Prostate gland (tissue), 2 donors: ENCODE measurements around the gene PFKP. TPM values are rescaled to one million over a fixed set of nuclear protein-coding genes. Genes with fewer than 3 reads are reported as not detected.

Experiments
- DNase-seq: peaks from one replicate; pipeline ENCODE4 v3.0.0-alpha.2; 2019; ENCODE audit warnings: low spot score
- H3K27ac ChIP-seq, 2 donors: fragments of 200-600 bp; sonication (generic); 2 replicates each; pipeline ENCODE4 v1.5.1; 2017 to 2019
- H3K27me3 ChIP-seq: fragments of 200-600 bp; sonication (generic); replicated peaks from 2 replicates; pipeline ENCODE4 v1.5.1; 2019; ENCODE audit not compliant: insufficient read depth
- H3K36me3 ChIP-seq, 2 donors: fragments of 200-600 bp; sonication (generic); 1 replicate in 1 of 2; 2 replicates in 1 of 2; pipeline versions ENCODE4 v1.5.1 to v1.8.1; 2017 to 2019
- H3K4me1 ChIP-seq: fragments of 200-600 bp; sonication (generic); replicated peaks from 2 replicates; pipeline ENCODE4 v1.5.1; 2019
- H3K4me3 ChIP-seq, 2 donors: fragments of 200-600 bp; sonication (generic); 2 replicates each; pipeline ENCODE4 v1.5.1; 2017 to 2019
- H3K9me3 ChIP-seq: fragments of 200-600 bp; sonication (generic); 2 replicates; pipeline ENCODE4 v1.5.1; 2017
- POLR2A ChIP-seq: fragments of 450-650 bp; IDR thresholded peaks from one replicate; pipeline ENCODE4 v1.6.1; 2016; ENCODE audit warnings: antibody characterized with exemption, mild to moderate bottlenecking
- POLR2AphosphoS5 ChIP-seq: sonication (generic); formaldehyde crosslinking; IDR thresholded peaks from one replicate; pipeline ENCODE4 v1.6.1; 2017; ENCODE audit warnings: antibody characterized with exemption
- WGBS: methylation state at CpG from one replicate; pipeline ENCODE4 v1.1.5; 2018; 5-methylcytosine and 5-hydroxymethylcytosine counted together
- intact Hi-C: fragments of 100-400 bp; cut with DNase I; formaldehyde crosslinking; loops from one replicate; pipeline ENCODE4 v1.14.2; 2022
- total RNA-seq, 2 donors: library from RNA; depleted of rRNA; stranded (reverse); fragments of >200 nt; gene quantifications; one replicate each; pipeline ENCODE4 v1.1.0, GENCODE V29; 2016
- TF ChIP-seq, protein P1 (sequence below), 4 experiments: fragments of 200-600 bp in 2 of 4; fragments of 450-650 bp in 2 of 4; sonication (generic) in 2 of 4; IDR thresholded peaks; 1 replicate in 3 of 4; 2 replicates in 1 of 4; pipeline ENCODE4 v1.5.1; 2016 to 2019; ENCODE audit warnings: antibody characterized with exemption in 4 of 4, mild to moderate bottlenecking in 2 of 4, moderate library complexity in 2 of 4

Gene PFKP
- total RNA-seq, 2 donors from 2014 or later = 35.1 to 86.9 TPM

DNA sequence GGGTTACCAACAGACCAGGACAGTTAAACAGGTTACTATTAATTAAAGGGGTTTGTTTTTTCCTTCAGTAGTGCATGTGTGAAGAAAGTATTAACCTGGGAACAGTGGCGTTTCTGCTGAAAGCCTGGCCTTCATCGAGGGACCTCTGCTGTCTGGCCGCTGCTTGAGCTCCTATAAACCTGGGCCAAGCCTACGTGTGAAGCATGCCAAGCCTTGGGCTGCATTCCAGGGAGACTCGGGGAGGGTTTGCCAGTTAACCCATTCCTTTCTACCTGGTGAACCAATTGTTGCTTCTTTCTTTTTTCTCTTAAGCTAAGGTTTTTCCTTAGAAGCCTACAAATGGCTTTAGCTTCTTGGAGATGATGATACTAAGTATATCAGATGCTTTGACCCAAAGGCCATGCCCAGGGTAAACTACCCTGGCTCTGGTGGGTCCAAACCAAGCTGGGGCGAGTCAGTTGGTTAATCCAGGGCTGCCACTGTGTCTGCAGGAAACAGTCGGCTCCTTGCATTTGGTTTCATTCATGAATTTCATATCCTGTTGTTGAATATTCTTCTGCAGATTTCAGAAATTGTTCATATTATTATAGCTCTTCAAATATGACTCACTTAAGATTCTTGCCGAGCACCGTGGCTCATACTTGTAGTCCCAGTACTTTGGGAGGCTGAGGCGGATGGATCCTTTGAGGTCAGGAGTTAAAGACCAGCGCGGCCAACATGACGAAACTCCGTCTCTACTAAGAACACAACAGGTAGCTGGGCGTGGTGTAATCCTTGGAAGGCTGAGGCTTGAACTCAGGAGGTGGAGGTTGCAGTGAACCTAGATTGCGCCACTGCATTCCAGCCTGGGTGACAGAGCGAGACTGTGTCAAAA is 23.8 kb downstream of the PFKP start:
- no peaks in the 10 kb centered on the region for H3K4me1 ChIP-seq
- H3K4me3 ChIP-seq = no peak overlapping the region
- WGBS = 53% methylated on average over 17 of the region's 17 CpGs
- TF ChIP-seq, protein P1, sequence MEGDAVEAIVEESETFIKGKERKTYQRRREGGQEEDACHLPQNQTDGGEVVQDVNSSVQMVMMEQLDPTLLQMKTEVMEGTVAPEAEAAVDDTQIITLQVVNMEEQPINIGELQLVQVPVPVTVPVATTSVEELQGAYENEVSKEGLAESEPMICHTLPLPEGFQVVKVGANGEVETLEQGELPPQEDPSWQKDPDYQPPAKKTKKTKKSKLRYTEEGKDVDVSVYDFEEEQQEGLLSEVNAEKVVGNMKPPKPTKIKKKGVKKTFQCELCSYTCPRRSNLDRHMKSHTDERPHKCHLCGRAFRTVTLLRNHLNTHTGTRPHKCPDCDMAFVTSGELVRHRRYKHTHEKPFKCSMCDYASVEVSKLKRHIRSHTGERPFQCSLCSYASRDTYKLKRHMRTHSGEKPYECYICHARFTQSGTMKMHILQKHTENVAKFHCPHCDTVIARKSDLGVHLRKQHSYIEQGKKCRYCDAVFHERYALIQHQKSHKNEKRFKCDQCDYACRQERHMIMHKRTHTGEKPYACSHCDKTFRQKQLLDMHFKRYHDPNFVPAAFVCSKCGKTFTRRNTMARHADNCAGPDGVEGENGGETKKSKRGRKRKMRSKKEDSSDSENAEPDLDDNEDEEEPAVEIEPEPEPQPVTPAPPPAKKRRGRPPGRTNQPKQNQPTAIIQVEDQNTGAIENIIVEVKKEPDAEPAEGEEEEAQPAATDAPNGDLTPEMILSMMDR (IDR thresholded peaks at IDR 0.05) = no peak
- TF ChIP-seq POLR2A = no peak
- TF ChIP-seq POLR2AphosphoS5 = peak; percentile 67
- DNase-seq = peak; percentile 72
- H3K27ac ChIP-seq = peak overlapping the region in 1 of 2 donors; percentile 45
- intact Hi-C loops = no loop called here
- H3K27me3 ChIP-seq = no peaks in the 10 kb centered on the region
- H3K9me3 ChIP-seq = no peaks in the 10 kb centered on the region
- no peaks in the 10 kb centered on the region for H3K36me3 ChIP-seq

DNA sequence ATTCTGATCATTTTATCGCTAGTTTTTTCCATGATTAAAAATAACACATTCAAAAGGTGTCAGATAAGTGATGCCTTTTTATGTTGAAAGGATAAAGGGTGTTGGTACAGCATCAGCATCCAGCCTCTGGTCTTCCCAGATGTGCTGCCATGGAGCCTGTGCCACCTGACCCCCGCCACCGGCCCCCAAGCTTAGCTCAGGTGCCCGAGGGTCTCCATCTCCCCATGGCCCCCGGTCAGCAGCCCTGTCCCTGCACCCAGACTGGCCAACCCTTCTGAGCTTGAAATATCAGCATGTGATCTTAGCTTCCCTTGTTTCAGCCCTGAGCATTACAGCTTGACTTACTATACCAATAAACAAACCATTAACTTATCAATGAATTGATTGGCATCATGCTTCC is 24.6 kb downstream of the PFKP start:
- no peaks in the 10 kb centered on the region for H3K9me3 ChIP-seq
- no peak for DNase-seq
- intact Hi-C loops = no loop called here
- no peaks in the 10 kb centered on the region for H3K36me3 ChIP-seq
- H3K27me3 ChIP-seq = no peaks in the 10 kb centered on the region
- WGBS = 91% methylated on average over 5 of the region's 5 CpGs
- TF ChIP-seq, protein P1 (IDR thresholded peaks at IDR 0.05) = no peak
- TF ChIP-seq POLR2AphosphoS5 = no peak
- no peaks in the 10 kb centered on the region for H3K4me1 ChIP-seq
- H3K4me3 ChIP-seq = no peak overlapping the region
- H3K27ac ChIP-seq = no peak overlapping the region

DNA sequence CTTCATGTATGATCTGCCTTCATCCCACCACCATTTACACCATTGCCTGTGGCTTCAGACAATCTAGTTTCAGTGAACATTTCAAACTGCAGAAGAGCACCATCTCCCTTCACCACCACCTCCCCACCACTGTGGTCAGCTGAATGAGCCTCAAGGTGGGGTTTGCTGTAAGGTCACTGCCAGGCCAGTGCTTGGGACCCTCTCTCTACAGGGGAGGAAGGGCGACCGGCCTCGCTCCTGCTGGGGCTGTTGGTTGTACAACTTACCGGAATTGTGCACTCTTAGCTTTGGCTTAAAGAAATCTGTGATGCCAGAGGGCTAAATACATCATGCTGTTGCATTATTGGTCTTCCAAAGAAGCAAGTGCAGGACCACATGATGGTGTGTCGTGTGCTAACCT is 26.6 kb downstream of the PFKP start:
- DNase-seq = no peak
- intact Hi-C loops = loop anchor here (2.0 kb wide), 1 partner anchor 49 kb away; no protein-coding TSS in a partner anchor
- H3K27ac ChIP-seq = no peak overlapping the region
- no peak for TF ChIP-seq POLR2A
- TF ChIP-seq, protein P1 (IDR thresholded peaks at IDR 0.05) = no peak
- no peak for TF ChIP-seq POLR2AphosphoS5
- no peaks in the 10 kb centered on the region for H3K36me3 ChIP-seq
- 97% methylated on average over 5 of the region's 5 CpGs for WGBS
- H3K4me3 ChIP-seq = no peak overlapping the region
- H3K4me1 ChIP-seq = no peaks in the 10 kb centered on the region
- H3K9me3 ChIP-seq = no peaks in the 10 kb centered on the region
- no peaks in the 10 kb centered on the region for H3K27me3 ChIP-seq

DNA sequence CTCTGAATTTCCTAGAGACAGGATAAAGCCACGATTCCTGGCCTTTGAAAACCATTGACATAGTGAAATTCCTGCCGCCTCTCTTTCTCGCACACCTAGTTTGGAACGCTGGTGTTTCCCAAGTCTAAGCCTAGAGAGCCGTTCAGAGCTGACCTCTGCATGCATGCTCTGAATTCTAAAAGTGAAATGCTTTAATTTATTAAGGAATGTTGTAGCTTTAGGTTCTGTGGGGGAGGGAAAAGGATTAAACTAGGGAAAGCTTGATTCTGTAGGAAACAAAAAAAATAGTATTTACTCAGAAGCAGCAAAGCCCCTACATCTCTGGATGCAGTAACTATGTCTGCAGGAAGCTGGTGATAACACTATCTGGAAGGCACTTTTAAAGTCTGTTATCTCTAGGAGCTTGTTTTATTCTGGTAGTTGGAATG is 27.3 kb downstream of the PFKP start:
- intact Hi-C loops = loop anchor here (2.0 kb wide), 1 partner anchor 50 kb away; no protein-coding TSS in a partner anchor
- 77% methylated on average over 5 of the region's 5 CpGs for WGBS
- H3K27me3 ChIP-seq = no peaks in the 10 kb centered on the region
- no peaks in the 10 kb centered on the region for H3K4me1 ChIP-seq
- no peak for TF ChIP-seq POLR2AphosphoS5
- TF ChIP-seq, protein P1 (IDR thresholded peaks at IDR 0.05) = no peak
- TF ChIP-seq POLR2A = no peak
- no peaks in the 10 kb centered on the region for H3K9me3 ChIP-seq
- H3K4me3 ChIP-seq = no peak overlapping the region
- H3K36me3 ChIP-seq = no peaks in the 10 kb centered on the region
- no peak for DNase-seq
- peak overlapping the region in 1 of 2 donors; percentile 55 for H3K27ac ChIP-seq
